ENCODE measurements around the gene ST3GAL6. TPM values are rescaled to one million over a fixed set of nuclear protein-coding genes. Genes with fewer than 3 reads are reported as not detected.

ST3GAL6 gene
- total RNA-seq, 1 donor from 2014 or later: 0.44 TPM

GRCh38 chr3:98744283-98744682, 18.9 kb upstream of the ST3GAL6 start:
- H3K4me3 Mint-ChIP-seq: no peak overlapping the region
- no peak for DNase-seq (ENCODE audit: low spot score)
- peaks cover 20% of the 10 kb centered on the region for H3K27me3 Mint-ChIP-seq (ENCODE audit: insufficient read depth)
- intact Hi-C loops (cut with micrococcal nuclease): no loop called here
- no peaks in the 10 kb centered on the region for H3K36me3 Mint-ChIP-seq (ENCODE audit: low read depth)
- no peak overlapping the region for H3K27ac Mint-ChIP-seq
- H3K4me1 Mint-ChIP-seq (ENCODE audit: low read depth): no peaks in the 10 kb centered on the region
- no peaks in the 10 kb centered on the region for H3K9me3 Mint-ChIP-seq

- Mint-ChIP-seq H3K9me3 (no peaks in the 10 kb centered on the region), H3K4me1 (ENCODE audit: low read depth) (no peaks in the 10 kb centered on the region), H3K27ac (no peak overlapping the region), H3K27me3 (ENCODE audit: insufficient read depth) (peaks cover 14% of the 10 kb centered on the region), H3K4me3 (no peak overlapping the region), H3K36me3 (ENCODE audit: low read depth) (no peaks in the 10 kb centered on the region)
- intact Hi-C loops (cut with micrococcal nuclease): no loop called here
- DNase-seq (ENCODE audit: low spot score): no peak
Observed at GRCh38 chr3:98745718-98746117, 17.4 kb upstream of the ST3GAL6 start.

- no peaks in the 10 kb centered on the region for H3K36me3 Mint-ChIP-seq (ENCODE audit: low read depth)
- peaks cover 13% of the 10 kb centered on the region for H3K27me3 Mint-ChIP-seq (ENCODE audit: insufficient read depth)
- intact Hi-C loops (cut with micrococcal nuclease): no loop called here
- no peak overlapping the region for H3K27ac Mint-ChIP-seq
- no peak overlapping the region for H3K4me3 Mint-ChIP-seq
- H3K4me1 Mint-ChIP-seq (ENCODE audit: low read depth): no peaks in the 10 kb centered on the region
- H3K9me3 Mint-ChIP-seq: no peaks in the 10 kb centered on the region
- DNase-seq (ENCODE audit: low spot score): no peak
Observed at GRCh38 chr3:98746122-98746521, 17.0 kb upstream of the ST3GAL6 start.

- intact Hi-C loops (cut with micrococcal nuclease): no loop called here
- no peaks in the 10 kb centered on the region for H3K4me1 Mint-ChIP-seq (ENCODE audit: low read depth)
Observed at GRCh38 chr3:98746882-98747281, 16.3 kb upstream of the ST3GAL6 start.

GRCh38 chr3:98750276-98750919, 12.7 kb upstream of the ST3GAL6 start:
- DNase-seq (ENCODE audit: low spot score): no peak
- Mint-ChIP-seq H3K9me3 (no peaks in the 10 kb centered on the region), H3K27ac (no peak overlapping the region), H3K4me1 (ENCODE audit: low read depth) (no peaks in the 10 kb centered on the region), H3K36me3 (ENCODE audit: low read depth) (no peaks in the 10 kb centered on the region), H3K27me3 (ENCODE audit: insufficient read depth) (peaks cover 10% of the 10 kb centered on the region), H3K4me3 (no peak overlapping the region)
- intact Hi-C loops (cut with micrococcal nuclease): no loop called here

More at GRCh38 chr3:98746882-98747281, 16.3 kb upstream of the ST3GAL6 start:
- no peaks in the 10 kb centered on the region for H3K36me3 Mint-ChIP-seq (ENCODE audit: low read depth)
- no peaks in the 10 kb centered on the region for H3K9me3 Mint-ChIP-seq
- H3K27ac Mint-ChIP-seq: no peak overlapping the region
- peaks cover 10% of the 10 kb centered on the region for H3K27me3 Mint-ChIP-seq (ENCODE audit: insufficient read depth)
- no peak overlapping the region for H3K4me3 Mint-ChIP-seq
- no peak for DNase-seq (ENCODE audit: low spot score)

GRCh38 chr3:98754483-98754882, 8.7 kb upstream of the ST3GAL6 start:
- DNase-seq (ENCODE audit: low spot score): no peak
- H3K27me3 Mint-ChIP-seq (ENCODE audit: insufficient read depth): peaks cover 7% of the 10 kb centered on the region
- H3K4me3 Mint-ChIP-seq: no peak overlapping the region
- H3K9me3 Mint-ChIP-seq: no peaks in the 10 kb centered on the region
- intact Hi-C loops (cut with micrococcal nuclease): no loop called here
- H3K4me1 Mint-ChIP-seq (ENCODE audit: low read depth): no peaks in the 10 kb centered on the region
- no peak overlapping the region for H3K27ac Mint-ChIP-seq
- H3K36me3 Mint-ChIP-seq (ENCODE audit: low read depth): no peaks in the 10 kb centered on the region

GRCh38 chr3:98755601-98756000, 7.5 kb upstream of the ST3GAL6 start:
- no peak for DNase-seq (ENCODE audit: low spot score)
- Mint-ChIP-seq H3K36me3 (ENCODE audit: low read depth) (no peaks in the 10 kb centered on the region), H3K27me3 (ENCODE audit: insufficient read depth) (peaks cover 7% of the 10 kb centered on the region), H3K27ac (no peak overlapping the region), H3K4me3 (no peak overlapping the region), H3K9me3 (no peaks in the 10 kb centered on the region), H3K4me1 (ENCODE audit: low read depth) (no peaks in the 10 kb centered on the region)
- intact Hi-C loops (cut with micrococcal nuclease): no loop called here

GRCh38 chr3:98759629-98760028, 3.5 kb upstream of the ST3GAL6 start:
- Mint-ChIP-seq H3K27ac (no peak overlapping the region), H3K36me3 (ENCODE audit: low read depth) (no peaks in the 10 kb centered on the region), H3K4me1 (ENCODE audit: low read depth) (no peaks in the 10 kb centered on the region), H3K9me3 (no peaks in the 10 kb centered on the region), H3K4me3 (no peak overlapping the region), H3K27me3 (ENCODE audit: insufficient read depth) (peaks cover 22% of the 10 kb centered on the region)
- intact Hi-C loops (cut with micrococcal nuclease): no loop called here
- DNase-seq (ENCODE audit: low spot score): no peak

GRCh38 chr3:98761643-98762229, 1.4 kb upstream of the ST3GAL6 start:
- no peaks in the 10 kb centered on the region for H3K36me3 Mint-ChIP-seq (ENCODE audit: low read depth)
- intact Hi-C loops (cut with micrococcal nuclease): no loop called here
- H3K27me3 Mint-ChIP-seq (ENCODE audit: insufficient read depth): peaks cover 25% of the 10 kb centered on the region
- H3K27ac Mint-ChIP-seq: no peak overlapping the region
- no peaks in the 10 kb centered on the region for H3K4me1 Mint-ChIP-seq (ENCODE audit: low read depth)
- H3K4me3 Mint-ChIP-seq: no peak overlapping the region
- H3K9me3 Mint-ChIP-seq: no peaks in the 10 kb centered on the region
- DNase-seq (ENCODE audit: low spot score): no peak

GRCh38 chr3:98763819-98764418, 779 bp downstream of the ST3GAL6 start:
- intact Hi-C loops (cut with micrococcal nuclease): no loop called here
- no peak for DNase-seq (ENCODE audit: low spot score)
- Mint-ChIP-seq H3K4me3 (no peak overlapping the region), H3K4me1 (ENCODE audit: low read depth) (no peaks in the 10 kb centered on the region), H3K36me3 (ENCODE audit: low read depth) (no peaks in the 10 kb centered on the region), H3K27ac (no peak overlapping the region), H3K27me3 (ENCODE audit: insufficient read depth) (peaks cover 26% of the 10 kb centered on the region), H3K9me3 (no peaks in the 10 kb centered on the region)

GRCh38 chr3:98764472-98764884, 1.3 kb downstream of the ST3GAL6 start:
- no peaks in the 10 kb centered on the region for H3K4me1 Mint-ChIP-seq (ENCODE audit: low read depth)
- peaks cover 24% of the 10 kb centered on the region for H3K27me3 Mint-ChIP-seq (ENCODE audit: insufficient read depth)
- no peaks in the 10 kb centered on the region for H3K36me3 Mint-ChIP-seq (ENCODE audit: low read depth)
- no peaks in the 10 kb centered on the region for H3K9me3 Mint-ChIP-seq
- intact Hi-C loops (cut with micrococcal nuclease): no loop called here
- H3K4me3 Mint-ChIP-seq: no peak overlapping the region
- DNase-seq (ENCODE audit: low spot score): no peak
- H3K27ac Mint-ChIP-seq: no peak overlapping the region

GRCh38 chr3:98765721-98766120, 2.6 kb downstream of the ST3GAL6 start:
- intact Hi-C loops (cut with micrococcal nuclease): no loop called here
- H3K27ac Mint-ChIP-seq: no peak overlapping the region
- H3K36me3 Mint-ChIP-seq (ENCODE audit: low read depth): no peaks in the 10 kb centered on the region
- H3K27me3 Mint-ChIP-seq (ENCODE audit: insufficient read depth): peaks cover 27% of the 10 kb centered on the region
- no peak for DNase-seq (ENCODE audit: low spot score)
- no peak overlapping the region for H3K4me3 Mint-ChIP-seq
- H3K9me3 Mint-ChIP-seq: no peaks in the 10 kb centered on the region
- peaks cover 9% of the 10 kb centered on the region for H3K4me1 Mint-ChIP-seq (ENCODE audit: low read depth)

- no peak overlapping the region for H3K4me3 Mint-ChIP-seq
- H3K9me3 Mint-ChIP-seq: no peaks in the 10 kb centered on the region
- no peak for DNase-seq (ENCODE audit: low spot score)
- no peaks in the 10 kb centered on the region for H3K36me3 Mint-ChIP-seq (ENCODE audit: low read depth)
- H3K4me1 Mint-ChIP-seq (ENCODE audit: low read depth): peaks cover 11% of the 10 kb centered on the region
- H3K27me3 Mint-ChIP-seq (ENCODE audit: insufficient read depth): peaks cover 25% of the 10 kb centered on the region
- no peak overlapping the region for H3K27ac Mint-ChIP-seq
- intact Hi-C loops (cut with micrococcal nuclease): no loop called here
Observed at GRCh38 chr3:98766924-98767323, 3.8 kb downstream of the ST3GAL6 start.
